ENCODE measurements around the gene DDRGK1.
A peak's percentile ranks its signal among the peaks of the same experiment; 100 is the strongest.
"Not testable (repeated sequence)": the region's sequence is repeated elsewhere in the genome, so short reads cannot be mapped to it uniquely, and the experiment has no call there.

DDRGK1 gene

GRCh38 chr20:3222635-3223600, 18.4 kb upstream of the DDRGK1 start:
- H3K27me3 ChIP-seq (ENCODE audit: insufficient read depth, insufficient read length) = no peaks in the 10 kb centered on the region
- no peaks in the 10 kb centered on the region for H3K9me3 ChIP-seq (ENCODE audit: insufficient read depth, low read length)
- H3K36me3 ChIP-seq (ENCODE audit: insufficient read depth, insufficient read length, low read length) = peaks cover 66% of the 10 kb centered on the region
- no peak overlapping the region for H3K4me3 ChIP-seq (ENCODE audit: insufficient read length, low read depth)
- no peak for TF ChIP-seq ZNF274 (IDR thresholded peaks at IDR 0.05; ENCODE audit: low read depth, low read length)
- no peak for DNase-seq (ENCODE audit: low read depth, low spot score)
- peaks cover 11% of the 10 kb centered on the region for H3K4me1 ChIP-seq (ENCODE audit: insufficient read depth, insufficient read length)
- H3K9ac ChIP-seq (ENCODE audit: insufficient read length, low read depth) = no peak overlapping the region

GRCh38 chr20:3221398-3222226, 17.1 kb upstream of the DDRGK1 start:
- TF ChIP-seq SUZ12 (IDR thresholded peaks at IDR 0.05; ENCODE audit: extremely low read depth, insufficient read depth, insufficient read length) = no peak
- no peak for TF ChIP-seq YY1 (IDR thresholded peaks at IDR 0.05; ENCODE audit: insufficient read depth, insufficient read length)
- no peak for TF ChIP-seq ZNF274 (IDR thresholded peaks at IDR 0.05; ENCODE audit: low read depth, low read length)
- peaks cover 11% of the 10 kb centered on the region for H3K4me1 ChIP-seq (ENCODE audit: insufficient read depth, insufficient read length)
- H3K9me3 ChIP-seq (ENCODE audit: insufficient read depth, low read length) = no peaks in the 10 kb centered on the region

GRCh38 chr20:3218307-3218988, 14.0 kb upstream of the DDRGK1 start:
- TF ChIP-seq ZNF274 (IDR thresholded peaks at IDR 0.05; ENCODE audit: low read depth, low read length) (no peak), SUZ12 (IDR thresholded peaks at IDR 0.05; ENCODE audit: extremely low read depth, insufficient read depth, insufficient read length) (no peak), YY1 (IDR thresholded peaks at IDR 0.05; ENCODE audit: insufficient read depth, insufficient read length) (no peak)

More at GRCh38 chr20:3221398-3222226, 17.1 kb upstream of the DDRGK1 start:
- peaks cover 64% of the 10 kb centered on the region for H3K36me3 ChIP-seq (ENCODE audit: insufficient read depth, insufficient read length, low read length)
- H3K9ac ChIP-seq (ENCODE audit: insufficient read length, low read depth) = no peak overlapping the region
- no peaks in the 10 kb centered on the region for H3K27me3 ChIP-seq (ENCODE audit: insufficient read depth, insufficient read length)
- H3K4me3 ChIP-seq (ENCODE audit: insufficient read length, low read depth) = no peak overlapping the region
- DNase-seq (ENCODE audit: low read depth, low spot score) = no peak

GRCh38 chr20:3215359-3215917, 11.0 kb upstream of the DDRGK1 start:
- not testable (repeated sequence) for H3K27me3 ChIP-seq (ENCODE audit: insufficient read depth, insufficient read length); DNase-seq (ENCODE audit: low read depth, low spot score); H3K4me1 ChIP-seq (ENCODE audit: insufficient read depth, insufficient read length); H3K4me3 ChIP-seq (ENCODE audit: insufficient read length, low read depth); H3K9ac ChIP-seq (ENCODE audit: insufficient read length, low read depth); H3K9me3 ChIP-seq (ENCODE audit: insufficient read depth, low read length)
- peaks cover 51% of the 10 kb centered on the region for H3K36me3 ChIP-seq (ENCODE audit: insufficient read depth, insufficient read length, low read length)

More at GRCh38 chr20:3218307-3218988, 14.0 kb upstream of the DDRGK1 start:
- no peaks in the 10 kb centered on the region for H3K27me3 ChIP-seq (ENCODE audit: insufficient read depth, insufficient read length)
- peaks cover 7% of the 10 kb centered on the region for H3K4me1 ChIP-seq (ENCODE audit: insufficient read depth, insufficient read length)
- no peak overlapping the region for H3K4me3 ChIP-seq (ENCODE audit: insufficient read length, low read depth)
- H3K36me3 ChIP-seq (ENCODE audit: insufficient read depth, insufficient read length, low read length) = peaks cover 69% of the 10 kb centered on the region
- H3K9ac ChIP-seq (ENCODE audit: insufficient read length, low read depth) = peak overlapping the region; percentile 50
- no peak for DNase-seq (ENCODE audit: low read depth, low spot score)
- H3K9me3 ChIP-seq (ENCODE audit: insufficient read depth, low read length) = no peaks in the 10 kb centered on the region

GRCh38 chr20:3213226-3213625, 8.7 kb upstream of the DDRGK1 start:
- Histone ChIP-seq H3K36me3 (ENCODE audit: insufficient read depth, insufficient read length, low read length) (peaks cover 39% of the 10 kb centered on the region), H3K9me3 (ENCODE audit: insufficient read depth, low read length) (no peaks in the 10 kb centered on the region), H3K27me3 (ENCODE audit: insufficient read depth, insufficient read length) (no peaks in the 10 kb centered on the region), H3K4me1 (ENCODE audit: insufficient read depth, insufficient read length) (peaks cover 6% of the 10 kb centered on the region), H3K9ac (ENCODE audit: insufficient read length, low read depth) (no peak overlapping the region), H3K4me3 (ENCODE audit: insufficient read length, low read depth) (no peak overlapping the region)
- no peak for TF ChIP-seq YY1 (IDR thresholded peaks at IDR 0.05; ENCODE audit: insufficient read depth, insufficient read length)
- no peak for TF ChIP-seq ZNF274 (IDR thresholded peaks at IDR 0.05; ENCODE audit: low read depth, low read length)
- no peak for TF ChIP-seq SUZ12 (IDR thresholded peaks at IDR 0.05; ENCODE audit: extremely low read depth, insufficient read depth, insufficient read length)
- no peak for DNase-seq (ENCODE audit: low read depth, low spot score)

- H3K9ac ChIP-seq (ENCODE audit: insufficient read length, low read depth) = peak overlapping the region; percentile 83
- TF ChIP-seq YY1 (IDR thresholded peaks at IDR 0.05; ENCODE audit: insufficient read depth, insufficient read length) (no peak), ZNF274 (IDR thresholded peaks at IDR 0.05; ENCODE audit: low read depth, low read length) (no peak), SUZ12 (IDR thresholded peaks at IDR 0.05; ENCODE audit: extremely low read depth, insufficient read depth, insufficient read length) (no peak)
Observed at GRCh38 chr20:3210346-3210745, 5.9 kb upstream of the DDRGK1 start.

More at GRCh38 chr20:3210346-3210745, 5.9 kb upstream of the DDRGK1 start:
- peaks cover 4% of the 10 kb centered on the region for H3K4me1 ChIP-seq (ENCODE audit: insufficient read depth, insufficient read length)
- peaks cover 32% of the 10 kb centered on the region for H3K36me3 ChIP-seq (ENCODE audit: insufficient read depth, insufficient read length, low read length)
- H3K4me3 ChIP-seq (ENCODE audit: insufficient read length, low read depth) = peak overlapping the region; percentile 56
- no peaks in the 10 kb centered on the region for H3K9me3 ChIP-seq (ENCODE audit: insufficient read depth, low read length)
- DNase-seq (ENCODE audit: low read depth, low spot score) = no peak
- no peaks in the 10 kb centered on the region for H3K27me3 ChIP-seq (ENCODE audit: insufficient read depth, insufficient read length)
